Activated CD4-positive, alpha-beta T cell treated with anti-CD3 and anti-CD28 coated beads, Interleukin-2, amount 10 ng/mL, durations not matched to agents 24 days and 14 days (primary cell): ENCODE results near the gene GBP4. TPM values are rescaled to one million over a fixed set of nuclear protein-coding genes. Genes with fewer than 3 reads are reported as not detected.
"Not testable (repeated sequence)": the region's sequence is repeated elsewhere in the genome, so short reads cannot be mapped to it uniquely, and the experiment has no call there.

Experiments used
- DNase-seq: peaks from one replicate; pipeline ENCODE4 v3.0.0; 2022
- H3K27ac Mint-ChIP-seq: one replicate; pipeline ENCODE4 v1.8.0; 2022; ENCODE audit warnings: mild to moderate bottlenecking, mixed read lengths
- H3K27me3 Mint-ChIP-seq: one replicate; pipeline ENCODE4 v1.8.0; 2022; ENCODE audit warnings: mixed read lengths
- H3K36me3 Mint-ChIP-seq: one replicate; pipeline ENCODE4 v1.8.0; 2022; ENCODE audit warnings: low read depth, mild to moderate bottlenecking, mixed read lengths
- H3K4me1 Mint-ChIP-seq: one replicate; pipeline ENCODE4 v1.8.0; 2021; ENCODE audit warnings: mixed read lengths
- H3K4me3 Mint-ChIP-seq: one replicate; pipeline ENCODE4 v1.8.0; 2022; ENCODE audit warnings: mild to moderate bottlenecking, moderate library complexity, mixed read lengths
- H3K9me3 Mint-ChIP-seq: one replicate; pipeline ENCODE4 v1.8.0; 2021; ENCODE audit warnings: mixed read lengths
- intact Hi-C: fragments of 100-400 bp; cut with micrococcal nuclease; formaldehyde crosslinking; loops from one replicate; pipeline ENCODE4 v1.15.1; 2023
- total RNA-seq: library from RNA; stranded (reverse); gene quantifications from 2 replicates; pipeline ENCODE4 v1.2.3, GENCODE V29; 2022

Gene GBP4, protein sequence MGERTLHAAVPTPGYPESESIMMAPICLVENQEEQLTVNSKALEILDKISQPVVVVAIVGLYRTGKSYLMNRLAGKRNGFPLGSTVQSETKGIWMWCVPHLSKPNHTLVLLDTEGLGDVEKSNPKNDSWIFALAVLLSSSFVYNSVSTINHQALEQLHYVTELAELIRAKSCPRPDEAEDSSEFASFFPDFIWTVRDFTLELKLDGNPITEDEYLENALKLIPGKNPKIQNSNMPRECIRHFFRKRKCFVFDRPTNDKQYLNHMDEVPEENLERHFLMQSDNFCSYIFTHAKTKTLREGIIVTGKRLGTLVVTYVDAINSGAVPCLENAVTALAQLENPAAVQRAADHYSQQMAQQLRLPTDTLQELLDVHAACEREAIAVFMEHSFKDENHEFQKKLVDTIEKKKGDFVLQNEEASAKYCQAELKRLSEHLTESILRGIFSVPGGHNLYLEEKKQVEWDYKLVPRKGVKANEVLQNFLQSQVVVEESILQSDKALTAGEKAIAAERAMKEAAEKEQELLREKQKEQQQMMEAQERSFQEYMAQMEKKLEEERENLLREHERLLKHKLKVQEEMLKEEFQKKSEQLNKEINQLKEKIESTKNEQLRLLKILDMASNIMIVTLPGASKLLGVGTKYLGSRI
- 29.5 and 33.5 TPM in 2 replicates for total RNA-seq

DNA sequence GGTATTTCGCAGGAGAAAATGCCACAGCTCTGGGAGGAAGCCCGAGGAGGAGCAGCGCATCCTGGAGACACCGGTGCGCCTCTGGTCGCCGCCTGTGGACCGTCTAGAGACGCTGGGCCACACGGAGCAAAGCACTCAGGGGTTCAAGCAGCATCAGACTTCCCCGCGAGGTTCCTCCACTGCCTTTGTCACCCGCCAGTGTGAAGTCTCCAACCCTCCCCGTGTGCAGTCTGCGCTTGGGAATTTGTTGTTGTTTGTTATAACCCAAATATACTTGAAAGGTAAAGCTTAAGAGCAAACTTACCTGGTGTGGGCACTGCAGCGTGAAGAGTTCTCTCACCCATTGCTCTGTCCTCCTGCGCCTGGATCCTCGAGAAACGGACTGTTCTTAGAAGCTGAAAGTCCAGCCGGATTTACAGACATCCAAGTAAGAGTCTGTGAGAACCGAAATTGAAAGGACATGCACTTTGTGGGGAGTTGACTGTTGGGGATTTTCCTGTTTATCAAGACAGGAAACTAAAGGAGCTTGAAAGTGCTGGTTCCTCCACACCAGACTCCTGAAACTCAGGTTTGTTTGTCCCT is at the start of gene GBP4:
Gene GBP4, minus strand, starts transcription at position 452 of the 582 bp plus-strand sequence. Its CDS starts 108 bp downstream, at position 344.
- intact Hi-C loops, result loop anchor here (1.0 to 5.0 kb wide), 7 partner anchors 61 to 524 kb away; partner anchors contain the start of gene GBP2
- Mint-ChIP-seq H3K36me3 (peaks cover 34% of the 10 kb centered on the region), H3K4me3 (peak within 1 kb of the TSS; percentile 91), H3K27me3 (no peaks in the 10 kb centered on the region), H3K9me3 (no peaks in the 10 kb centered on the region), H3K4me1 (peaks cover 67% of the 10 kb centered on the region), H3K27ac (peak within 1 kb of the TSS; percentile 96)
- peak; percentile 87 for DNase-seq

DNA sequence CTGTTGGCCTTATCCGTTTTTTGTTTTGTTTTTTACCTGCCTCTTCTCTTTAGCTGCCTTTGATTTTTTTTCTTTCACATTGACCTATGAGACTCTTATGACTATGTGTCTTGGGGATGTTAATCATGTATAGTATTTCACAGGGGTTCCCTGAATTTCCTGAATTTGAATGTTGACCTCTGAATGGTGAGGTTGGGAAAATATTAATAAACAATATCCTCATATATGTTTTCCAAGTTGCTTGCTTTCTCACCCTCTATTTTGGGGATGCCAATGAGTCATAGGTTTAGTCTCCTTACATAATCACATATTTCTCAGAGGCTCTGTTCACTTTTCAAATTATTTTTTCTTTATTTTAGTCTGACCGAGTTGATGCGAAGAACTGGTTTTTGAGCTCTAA is 44.3 kb upstream of the GBP4 start:
- H3K36me3 Mint-ChIP-seq, result peaks cover 80% of the 10 kb centered on the region
- no peaks in the 10 kb centered on the region for H3K27me3 Mint-ChIP-seq
- DNase-seq, result no peak
- H3K9me3 Mint-ChIP-seq, result peaks cover 49% of the 10 kb centered on the region
- intact Hi-C loops, result no loop called here
- peaks cover 16% of the 10 kb centered on the region for H3K4me1 Mint-ChIP-seq
- H3K4me3 Mint-ChIP-seq, result no peak overlapping the region
- no peak overlapping the region for H3K27ac Mint-ChIP-seq

DNA sequence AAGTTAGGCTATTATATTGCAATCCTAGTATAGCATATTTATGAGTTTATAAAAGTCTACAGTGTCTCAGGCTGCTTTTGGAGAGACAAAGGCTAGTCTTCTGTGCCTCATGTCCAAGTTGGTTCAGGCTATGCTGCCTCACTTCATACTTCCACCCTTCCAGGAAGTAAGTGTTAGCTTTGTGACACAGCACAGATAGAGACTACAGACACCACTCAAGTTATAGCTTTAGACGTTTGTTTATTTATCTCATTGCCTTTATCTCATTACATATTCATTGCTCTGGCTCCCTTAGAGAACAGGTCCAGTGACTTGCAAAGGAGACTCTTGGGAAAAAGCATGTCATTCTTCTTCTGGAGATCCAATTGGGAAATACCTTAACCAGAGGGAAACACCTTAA is 22.6 kb upstream of the GBP4 start:
- Mint-ChIP-seq H3K4me1 (no peaks in the 10 kb centered on the region), H3K27ac (no peak overlapping the region), H3K27me3 (no peaks in the 10 kb centered on the region), H3K4me3 (no peak overlapping the region), H3K36me3 (peaks cover 22% of the 10 kb centered on the region), H3K9me3 (peaks cover 25% of the 10 kb centered on the region)
- DNase-seq, result no peak
- intact Hi-C loops, result no loop called here

DNA sequence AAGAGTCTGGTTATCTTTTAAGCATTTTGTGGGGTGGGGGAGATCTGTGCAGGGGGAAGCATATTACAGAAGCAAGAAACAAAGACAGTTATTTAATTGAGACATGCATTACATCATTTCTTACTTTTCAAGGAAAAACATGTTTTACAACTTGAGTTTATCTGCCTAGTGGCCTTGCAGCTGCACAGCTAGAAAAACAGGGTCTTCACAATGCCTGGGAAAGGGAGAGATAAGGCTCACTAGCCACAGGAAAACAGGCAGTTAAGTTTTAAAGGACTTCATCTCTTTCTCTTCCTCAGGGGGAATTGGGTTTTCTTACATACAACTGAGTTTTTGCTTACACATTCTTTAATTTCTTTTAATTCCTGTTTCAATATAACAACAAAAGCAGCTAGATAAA is 21.1 kb upstream of the GBP4 start:
- H3K27ac Mint-ChIP-seq, DNase-seq, intact Hi-C loops, H3K4me3 Mint-ChIP-seq, H3K4me1 Mint-ChIP-seq, H3K27me3 Mint-ChIP-seq: not testable (repeated sequence)
- H3K9me3 Mint-ChIP-seq, result peaks cover 26% of the 10 kb centered on the region
- peaks cover 21% of the 10 kb centered on the region for H3K36me3 Mint-ChIP-seq

DNA sequence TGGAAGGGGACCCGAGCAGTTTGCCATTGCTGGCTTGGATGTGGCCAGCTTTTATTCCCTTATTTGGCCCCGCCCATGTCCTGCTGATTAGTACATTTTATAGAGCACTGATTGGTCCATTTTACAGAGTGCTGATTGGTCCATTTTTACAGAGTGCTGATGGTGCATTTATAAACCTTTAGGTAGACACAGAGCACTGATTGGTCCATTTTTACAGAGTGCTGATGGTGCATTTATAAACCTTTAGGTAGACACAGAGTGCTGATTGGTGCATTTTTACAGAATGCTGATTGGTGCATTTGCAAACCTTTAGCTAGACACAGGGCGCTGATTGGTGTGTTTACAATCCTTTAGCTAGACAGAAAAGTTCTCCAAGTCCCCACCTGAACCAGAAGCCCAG is 20.2 kb upstream of the GBP4 start:
- H3K9me3 Mint-ChIP-seq, result peaks cover 27% of the 10 kb centered on the region
- peaks cover 23% of the 10 kb centered on the region for H3K36me3 Mint-ChIP-seq
- intact Hi-C loops, H3K27ac Mint-ChIP-seq, H3K4me1 Mint-ChIP-seq, H3K4me3 Mint-ChIP-seq, DNase-seq, H3K27me3 Mint-ChIP-seq: not testable (repeated sequence)

- H3K4me3 Mint-ChIP-seq, result no peak overlapping the region
- H3K9me3 Mint-ChIP-seq, result peaks cover 33% of the 10 kb centered on the region
- no peak overlapping the region for H3K27ac Mint-ChIP-seq
- H3K27me3 Mint-ChIP-seq, result no peaks in the 10 kb centered on the region
- intact Hi-C loops, result no loop called here
- DNase-seq, result no peak
- H3K36me3 Mint-ChIP-seq, result peaks cover 19% of the 10 kb centered on the region
- H3K4me1 Mint-ChIP-seq, result no peaks in the 10 kb centered on the region
These were observed 14.6 kb upstream of the GBP4 start for GRCh38 chr1:89213347-89213746.

GRCh38 chr1:89211035-89211634 is 12.4 kb upstream of the GBP4 start:
- intact Hi-C loops, result no loop called here
- no peak overlapping the region for H3K27ac Mint-ChIP-seq
- no peaks in the 10 kb centered on the region for H3K4me1 Mint-ChIP-seq

GRCh38 chr1:89206373-89206772 is 7.6 kb upstream of the GBP4 start:
- no peak overlapping the region for H3K4me3 Mint-ChIP-seq
- H3K27me3 Mint-ChIP-seq, result no peaks in the 10 kb centered on the region
- DNase-seq, result no peak
- no peak overlapping the region for H3K27ac Mint-ChIP-seq
- H3K36me3 Mint-ChIP-seq, result peaks cover 16% of the 10 kb centered on the region
- H3K9me3 Mint-ChIP-seq, result peaks cover 26% of the 10 kb centered on the region
- H3K4me1 Mint-ChIP-seq, result peaks cover 10% of the 10 kb centered on the region
- intact Hi-C loops, result no loop called here

More at GRCh38 chr1:89211035-89211634, 12.4 kb upstream of the GBP4 start:
- Mint-ChIP-seq H3K4me3 (no peak overlapping the region), H3K9me3 (peaks cover 28% of the 10 kb centered on the region), H3K36me3 (peaks cover 9% of the 10 kb centered on the region), H3K27me3 (no peaks in the 10 kb centered on the region)
- no peak for DNase-seq

DNA sequence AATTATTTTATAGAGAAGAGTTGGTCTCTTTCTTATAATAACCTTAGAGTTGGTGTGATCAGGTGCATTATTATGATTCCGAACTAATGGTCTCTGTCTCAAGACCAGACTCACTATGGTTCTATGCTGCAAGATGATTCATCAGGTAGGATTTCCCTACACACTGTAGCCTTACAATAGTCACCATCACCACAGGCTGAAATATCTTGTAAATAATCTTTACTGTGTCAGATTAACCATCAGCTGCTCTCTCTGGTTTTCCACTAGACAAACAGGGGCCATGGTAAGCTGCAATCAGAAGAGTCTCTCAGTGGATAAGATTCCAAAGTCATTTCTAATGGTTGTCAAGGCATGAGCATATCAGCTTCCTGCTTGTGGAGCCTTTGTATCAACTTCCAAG is 4.4 kb upstream of the GBP4 start:
- Mint-ChIP-seq H3K27me3 (no peaks in the 10 kb centered on the region), H3K36me3 (peaks cover 17% of the 10 kb centered on the region), H3K27ac (no peak overlapping the region), H3K4me3 (no peak overlapping the region), H3K4me1 (peaks cover 30% of the 10 kb centered on the region), H3K9me3 (peaks cover 14% of the 10 kb centered on the region)
- intact Hi-C loops, result no loop called here
- no peak for DNase-seq

DNA sequence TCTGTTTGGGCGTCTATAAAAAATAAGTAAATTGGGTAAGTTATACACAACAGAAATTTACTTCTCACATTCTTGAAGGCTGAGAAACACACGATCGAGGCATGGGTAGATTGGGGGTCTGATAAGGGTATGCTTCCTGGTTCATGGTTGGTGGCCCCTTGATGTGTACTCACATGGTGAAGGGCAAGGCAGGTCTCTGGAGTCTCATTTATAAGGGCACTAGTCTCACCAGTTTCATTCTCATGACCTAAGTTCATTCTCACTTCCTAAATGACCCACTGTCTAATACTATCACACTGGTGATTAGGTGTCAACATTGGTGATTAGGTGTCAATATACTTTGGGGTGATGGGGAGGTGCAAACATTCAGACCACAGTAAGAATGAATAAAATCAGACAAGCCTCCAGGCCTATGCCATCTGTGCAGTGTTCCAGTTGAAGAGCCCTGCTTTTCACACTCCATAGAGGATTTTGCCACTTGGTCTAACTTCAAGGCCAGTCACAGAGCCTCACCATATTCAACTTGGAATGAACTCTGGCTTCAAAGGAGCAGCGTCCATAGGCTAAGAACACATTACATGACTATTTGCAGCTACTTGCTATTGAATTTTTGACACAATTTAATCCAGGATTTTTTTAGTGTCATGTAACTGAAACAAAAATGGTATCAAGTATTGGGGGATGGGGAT is 2.5 kb upstream of the GBP4 start:
- no peak for DNase-seq
- Mint-ChIP-seq H3K9me3 (peaks cover 7% of the 10 kb centered on the region), H3K27ac (peak overlapping the region; percentile 78), H3K36me3 (peaks cover 24% of the 10 kb centered on the region), H3K4me1 (peaks cover 46% of the 10 kb centered on the region), H3K27me3 (no peaks in the 10 kb centered on the region), H3K4me3 (peak overlapping the region; percentile 36)
- intact Hi-C loops, result no loop called here

GRCh38 chr1:89200663-89201062 is 1.9 kb upstream of the GBP4 start:
- Mint-ChIP-seq H3K9me3 (peaks cover 7% of the 10 kb centered on the region), H3K4me3 (peak overlapping the region; percentile 36), H3K27me3 (no peaks in the 10 kb centered on the region), H3K4me1 (peaks cover 51% of the 10 kb centered on the region), H3K27ac (peak overlapping the region; percentile 78), H3K36me3 (peaks cover 27% of the 10 kb centered on the region)
- intact Hi-C loops, result no loop called here
- no peak for DNase-seq

- intact Hi-C loops, result loop anchor here (1.0 to 5.0 kb wide), 7 partner anchors 60 to 523 kb away; partner anchors contain the start of gene GBP2
- Mint-ChIP-seq H3K9me3 (peaks cover 7% of the 10 kb centered on the region), H3K4me3 (peak overlapping the region; percentile 91), H3K36me3 (peaks cover 32% of the 10 kb centered on the region), H3K27ac (peak overlapping the region; percentile 96), H3K27me3 (no peaks in the 10 kb centered on the region), H3K4me1 (peaks cover 61% of the 10 kb centered on the region)
- DNase-seq, result no peak
These were observed 836 bp upstream of the GBP4 start for GRCh38 chr1:89199525-89200031.

GRCh38 chr1:89198081-89198480 is 661 bp downstream of the GBP4 start:
- intact Hi-C loops, result loop anchor here (2.0 to 5.0 kb wide), 2 partner anchors 73 to 524 kb away; no protein-coding TSS in a partner anchor
- Mint-ChIP-seq H3K27ac (peak overlapping the region; percentile 96), H3K4me1 (peaks cover 65% of the 10 kb centered on the region), H3K4me3 (peak overlapping the region; percentile 91), H3K27me3 (no peaks in the 10 kb centered on the region), H3K36me3 (peaks cover 37% of the 10 kb centered on the region), H3K9me3 (no peaks in the 10 kb centered on the region)
- DNase-seq, result peak; percentile 68
